NCI-H2081 treated with DMSO at 0.1 percent for 48 hours (cell line): ENCODE measurements around the gene SIGLEC1.

Experiments used
- DNase-seq: peaks from one replicate; lab custom pipeline; 2025; lab: John Stamatoyannopoulos, UW

Gene SIGLEC1

GRCh38 chr20:3679749-3680700, 32.4 kb downstream of the SIGLEC1 start:
- no peak for DNase-seq

- DNase-seq = no peak
Measured at GRCh38 chr20:3678856-3679720, 33.3 kb downstream of the SIGLEC1 start.

DNA sequence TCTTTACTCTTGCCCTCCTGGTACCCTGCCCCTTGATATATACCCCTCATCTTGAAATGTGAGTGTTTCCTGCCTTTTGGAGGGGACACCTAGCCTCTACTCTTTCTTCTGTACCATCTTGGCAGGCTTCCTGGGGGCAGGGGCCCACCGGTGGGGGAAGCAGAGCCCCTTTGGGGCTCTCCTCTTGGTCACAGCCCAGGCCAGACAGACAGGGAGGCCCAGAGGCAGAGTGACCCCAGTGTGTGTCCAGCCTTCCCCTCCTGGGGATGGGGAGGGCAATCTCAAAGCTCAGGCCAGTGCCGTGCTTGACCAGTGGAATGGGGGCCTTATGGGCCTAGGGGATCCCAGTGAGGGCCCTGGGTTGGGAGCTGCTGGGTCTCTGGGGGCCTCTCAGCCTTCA, 34.2 kb downstream of the SIGLEC1 start:
- DNase-seq = no peak

GRCh38 chr20:3677733-3678132, 34.7 kb downstream of the SIGLEC1 start:
- no peak for DNase-seq

DNA sequence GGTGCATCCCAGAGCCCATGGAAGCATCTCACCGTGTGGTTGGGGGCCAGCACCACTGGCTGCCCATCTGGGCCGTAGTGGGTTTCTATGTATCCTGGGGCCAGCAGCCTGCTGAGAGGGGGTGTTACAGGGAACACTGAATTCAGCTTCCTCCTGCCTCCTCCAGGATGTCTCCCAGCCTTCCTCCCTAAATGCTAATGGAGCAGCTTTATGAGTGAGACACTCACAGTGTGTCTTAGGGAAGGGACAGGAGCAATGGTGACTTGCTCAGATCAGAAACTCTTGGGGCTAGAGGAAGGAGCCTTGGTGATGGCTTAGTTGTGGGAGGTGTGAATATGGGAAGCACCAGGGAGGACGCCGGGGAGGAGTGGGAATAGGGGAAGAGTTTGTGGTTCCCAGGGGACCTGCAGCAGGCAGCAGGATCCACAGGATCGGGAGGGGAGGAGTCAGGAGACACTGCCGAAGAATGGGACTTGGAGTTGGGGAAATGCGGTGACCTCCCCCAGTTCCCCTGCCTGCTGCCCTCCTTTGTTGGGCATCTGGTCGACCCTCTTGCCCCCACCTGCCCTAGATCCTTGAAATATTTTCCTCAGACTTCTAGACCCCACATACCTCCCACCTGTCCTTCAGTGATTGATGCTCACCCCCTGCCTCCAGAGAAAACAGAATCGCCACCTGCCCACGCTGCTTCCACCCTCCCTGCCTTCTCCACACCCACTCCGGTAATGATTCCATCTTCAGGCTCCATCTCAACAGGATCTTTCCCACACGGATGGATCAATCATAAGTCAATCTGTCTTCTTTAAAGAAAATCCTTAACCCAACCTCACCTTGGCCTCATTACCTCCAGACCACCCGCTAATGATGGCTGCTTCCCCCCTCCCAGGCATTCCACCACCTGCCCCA, 37.2 kb downstream of the SIGLEC1 start:
- DNase-seq = no peak

DNA sequence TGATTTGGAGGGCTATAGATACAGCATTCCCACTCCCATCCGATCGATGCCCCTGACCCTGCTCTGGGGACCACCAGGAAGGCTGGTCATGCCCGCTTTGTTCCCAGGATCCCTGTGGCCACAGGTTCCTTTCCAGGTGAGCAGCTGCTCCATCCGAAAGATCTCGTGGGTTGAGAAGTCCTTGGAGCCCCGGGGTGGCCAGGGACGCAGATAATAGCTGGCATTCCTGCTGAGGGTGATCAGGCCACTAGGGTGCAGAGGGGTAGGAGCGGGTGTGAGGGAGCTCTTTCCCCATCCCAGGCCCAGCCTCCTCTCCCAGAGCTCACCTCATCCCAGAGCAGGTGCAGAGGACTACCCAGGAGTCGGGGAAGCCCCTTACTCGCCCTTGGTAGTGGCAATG, 38.0 kb downstream of the SIGLEC1 start:
- no peak for DNase-seq

DNA sequence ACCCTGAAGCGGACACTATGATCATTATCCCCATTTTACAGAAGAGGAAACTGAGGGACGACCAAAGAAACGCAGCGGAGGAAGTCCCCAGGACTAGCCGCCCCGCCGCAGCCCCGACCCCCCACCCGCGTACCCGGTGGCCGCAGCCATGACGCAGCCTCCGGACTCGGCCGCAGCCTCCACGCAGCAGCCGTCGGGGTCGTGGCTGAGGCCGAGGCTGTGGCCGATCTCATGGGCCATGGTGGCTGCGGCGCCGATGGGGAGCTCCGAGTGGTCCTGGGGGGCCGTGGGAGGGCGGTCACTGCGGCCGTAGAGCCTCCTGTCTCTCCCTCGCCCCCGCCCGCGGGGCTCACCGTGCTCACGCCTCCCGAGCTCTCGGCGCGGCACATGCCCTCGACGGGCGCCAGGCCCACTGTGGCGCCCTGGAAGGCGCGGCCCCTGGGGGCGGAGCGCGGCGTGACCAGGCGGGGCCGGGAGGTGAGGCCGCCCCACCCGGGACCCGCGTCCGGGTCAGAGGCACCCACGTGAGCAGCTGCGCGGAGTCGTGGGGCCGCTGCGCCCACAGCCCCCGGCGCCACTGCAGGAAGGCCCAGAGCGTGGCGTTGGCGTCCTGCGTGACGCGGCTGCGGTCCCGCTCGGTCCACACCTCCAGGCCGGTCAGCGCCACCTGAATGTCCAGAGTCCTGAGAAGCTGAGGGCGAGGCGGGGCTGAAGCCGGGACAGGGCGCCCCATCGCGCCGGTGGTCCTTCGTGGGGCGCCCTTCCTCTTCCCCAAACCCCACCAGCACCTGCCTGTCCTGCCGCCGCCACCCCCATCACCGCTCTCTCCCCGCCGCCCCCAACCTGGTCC, 39.0 kb downstream of the SIGLEC1 start:
- DNase-seq = no peak

DNA sequence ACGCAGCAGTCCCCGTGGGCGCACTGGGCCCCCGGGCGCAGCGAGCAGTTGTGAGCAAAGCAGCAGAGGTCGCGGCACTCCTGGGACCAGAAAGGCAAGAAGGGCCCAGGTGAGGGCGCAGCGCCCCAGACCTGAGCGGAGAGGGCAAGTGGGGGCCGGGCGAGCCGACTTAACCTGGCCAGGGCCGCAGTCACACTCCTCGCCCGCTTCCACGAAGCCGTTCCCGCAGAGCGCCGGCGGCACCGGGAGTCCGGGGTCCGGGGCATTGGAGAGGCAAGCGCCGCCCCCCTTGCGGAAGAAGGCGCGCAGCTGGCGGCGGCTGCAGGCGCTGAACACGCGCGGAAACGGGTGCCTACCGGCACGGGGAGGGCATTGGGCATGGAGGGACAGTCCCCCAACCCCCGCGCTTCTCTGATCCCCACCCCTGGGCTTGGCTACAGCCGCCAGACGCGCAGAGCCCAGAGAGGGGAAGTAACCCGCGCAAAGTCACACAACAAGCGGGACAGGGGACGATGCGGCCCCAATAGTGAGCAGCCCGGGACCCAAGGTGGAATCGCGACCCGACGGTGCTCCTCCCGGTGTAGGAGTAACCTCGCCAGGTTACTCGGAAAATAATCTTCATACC, 39.7 kb downstream of the SIGLEC1 start:
- no peak for DNase-seq

- no peak for DNase-seq
Measured at GRCh38 chr20:3671986-3672546, 40.3 kb downstream of the SIGLEC1 start.

- no peak for DNase-seq
Measured at GRCh38 chr20:3670945-3671344, 41.5 kb downstream of the SIGLEC1 start.

- no peak for DNase-seq
Measured at GRCh38 chr20:3670511-3670910, 41.9 kb downstream of the SIGLEC1 start.

- no peak for DNase-seq
Measured at GRCh38 chr20:3669710-3670367, 42.6 kb downstream of the SIGLEC1 start.

- no peak for DNase-seq
Measured at GRCh38 chr20:3667434-3668037, 44.9 kb downstream of the SIGLEC1 start.

DNA sequence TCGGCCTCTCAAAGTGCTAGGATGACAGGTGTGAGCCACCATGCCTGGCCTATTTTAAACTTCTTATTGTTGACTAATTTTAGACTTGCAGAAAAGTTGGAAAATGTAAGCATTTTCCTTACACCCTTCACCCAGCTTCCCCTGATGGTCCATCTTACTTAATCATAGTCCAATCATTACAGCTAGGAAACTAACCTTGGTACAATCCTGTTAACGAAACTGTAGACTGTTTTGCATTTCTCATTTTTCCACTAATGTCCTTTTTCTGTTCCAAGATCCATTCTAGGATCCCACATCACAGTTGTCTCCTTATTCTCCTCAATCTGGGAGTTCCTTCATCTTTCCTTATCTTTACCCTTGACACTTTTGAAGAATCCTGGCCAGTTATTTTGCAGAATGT, 48.5 kb downstream of the SIGLEC1 start:
- DNase-seq = no peak

DNA sequence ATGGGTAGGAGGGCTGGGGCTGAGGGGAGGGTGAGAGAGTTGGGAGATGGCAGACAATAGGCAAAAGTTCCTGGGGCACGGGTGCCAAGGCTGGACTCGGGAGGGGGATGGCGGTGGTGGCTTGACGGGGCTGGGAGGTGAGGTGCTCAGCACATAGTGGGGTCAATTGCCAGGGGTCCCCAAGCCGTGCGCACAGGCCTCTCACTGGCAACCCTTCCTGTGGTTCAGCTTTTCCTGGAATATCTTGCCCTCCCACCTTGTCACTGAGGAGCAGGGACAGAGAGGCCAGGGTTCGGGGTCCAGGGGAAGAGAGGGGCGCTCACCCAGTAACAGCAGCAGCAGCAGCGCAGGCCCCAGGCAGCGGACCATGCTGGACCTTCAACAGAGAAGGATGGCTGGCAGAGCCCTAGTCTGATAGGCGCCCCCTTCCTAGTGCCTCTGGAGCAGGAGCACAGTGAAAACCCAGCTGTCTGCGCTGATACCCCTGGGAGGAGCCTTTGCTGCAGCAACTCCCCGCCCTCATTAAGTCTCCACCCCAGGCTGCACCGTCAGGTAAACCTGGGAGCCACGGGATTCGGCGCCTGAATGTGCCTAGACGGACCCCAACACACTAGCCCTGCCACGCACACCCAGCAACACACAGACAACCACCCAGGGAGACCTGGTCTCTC, 49.2 kb downstream of the SIGLEC1 start, which contains the start of gene GFRA4:
Gene GFRA4, minus strand, starts transcription at position 369 of the 671 bp plus-strand sequence. Its CDS starts 0 bp downstream, at position 369.
- DNase-seq = no peak
